ENCODE measurements around the gene DOCK4.

The DOCK4 gene

GRCh38 chr7:112220877-112221434, 14.8 kb upstream of the DOCK4 start:
- DNase-seq (ENCODE audit: low spot score): no peak
- TF ChIP-seq, protein P1, sequence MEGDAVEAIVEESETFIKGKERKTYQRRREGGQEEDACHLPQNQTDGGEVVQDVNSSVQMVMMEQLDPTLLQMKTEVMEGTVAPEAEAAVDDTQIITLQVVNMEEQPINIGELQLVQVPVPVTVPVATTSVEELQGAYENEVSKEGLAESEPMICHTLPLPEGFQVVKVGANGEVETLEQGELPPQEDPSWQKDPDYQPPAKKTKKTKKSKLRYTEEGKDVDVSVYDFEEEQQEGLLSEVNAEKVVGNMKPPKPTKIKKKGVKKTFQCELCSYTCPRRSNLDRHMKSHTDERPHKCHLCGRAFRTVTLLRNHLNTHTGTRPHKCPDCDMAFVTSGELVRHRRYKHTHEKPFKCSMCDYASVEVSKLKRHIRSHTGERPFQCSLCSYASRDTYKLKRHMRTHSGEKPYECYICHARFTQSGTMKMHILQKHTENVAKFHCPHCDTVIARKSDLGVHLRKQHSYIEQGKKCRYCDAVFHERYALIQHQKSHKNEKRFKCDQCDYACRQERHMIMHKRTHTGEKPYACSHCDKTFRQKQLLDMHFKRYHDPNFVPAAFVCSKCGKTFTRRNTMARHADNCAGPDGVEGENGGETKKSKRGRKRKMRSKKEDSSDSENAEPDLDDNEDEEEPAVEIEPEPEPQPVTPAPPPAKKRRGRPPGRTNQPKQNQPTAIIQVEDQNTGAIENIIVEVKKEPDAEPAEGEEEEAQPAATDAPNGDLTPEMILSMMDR (IDR thresholded peaks at IDR 0.05; ENCODE audit: extremely low read depth, insufficient read depth, missing control alignments): no peak
- in situ Hi-C loops (cut with MboI; ENCODE audit: low pct_unique_long_range_greater_than_20kb, low sequenced_read_pairs, unreplicated experiment): no loop called here

DNA sequence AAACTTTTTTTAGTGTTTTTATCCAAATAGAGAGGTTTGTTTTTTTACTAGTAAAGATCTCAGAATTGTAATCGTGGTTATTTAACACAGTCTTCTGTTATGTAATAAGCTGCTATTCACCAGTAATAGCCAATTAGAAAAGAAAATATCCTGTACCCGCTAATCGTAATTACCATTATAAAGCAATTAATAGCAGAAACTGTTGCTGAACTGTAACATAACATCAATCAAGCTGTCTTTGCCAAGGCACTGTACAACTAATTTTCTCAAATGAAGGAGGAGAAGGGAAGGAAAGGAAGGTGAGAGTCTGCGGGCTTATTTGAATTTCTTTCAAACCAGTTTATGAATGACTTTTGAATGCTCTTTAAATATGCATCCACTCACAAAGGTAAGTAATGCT, 9.6 kb upstream of the DOCK4 start:
- TF ChIP-seq, protein P1 (IDR thresholded peaks at IDR 0.05; ENCODE audit: extremely low read depth, insufficient read depth, missing control alignments): no peak
- in situ Hi-C loops (cut with MboI; ENCODE audit: low pct_unique_long_range_greater_than_20kb, low sequenced_read_pairs, unreplicated experiment): no loop called here
- DNase-seq (ENCODE audit: low spot score): no peak

- TF ChIP-seq, protein P1 (IDR thresholded peaks at IDR 0.05; ENCODE audit: extremely low read depth, insufficient read depth, missing control alignments): no peak
- no peak for DNase-seq (ENCODE audit: low spot score)
- in situ Hi-C loops (cut with MboI; ENCODE audit: low pct_unique_long_range_greater_than_20kb, low sequenced_read_pairs, unreplicated experiment): no loop called here
Observed at GRCh38 chr7:112214883-112215282, 8.7 kb upstream of the DOCK4 start.

- DNase-seq (ENCODE audit: low spot score): no peak
- TF ChIP-seq, protein P1 (IDR thresholded peaks at IDR 0.05; ENCODE audit: extremely low read depth, insufficient read depth, missing control alignments): no peak
- in situ Hi-C loops (cut with MboI; ENCODE audit: low pct_unique_long_range_greater_than_20kb, low sequenced_read_pairs, unreplicated experiment): no loop called here
Observed at GRCh38 chr7:112214268-112214667, 8.1 kb upstream of the DOCK4 start.

GRCh38 chr7:112213735-112214134, 7.5 kb upstream of the DOCK4 start:
- in situ Hi-C loops (cut with MboI; ENCODE audit: low pct_unique_long_range_greater_than_20kb, low sequenced_read_pairs, unreplicated experiment): no loop called here
- TF ChIP-seq, protein P1 (IDR thresholded peaks at IDR 0.05; ENCODE audit: extremely low read depth, insufficient read depth, missing control alignments): no peak
- no peak for DNase-seq (ENCODE audit: low spot score)

- no peak for DNase-seq (ENCODE audit: low spot score)
- in situ Hi-C loops (cut with MboI; ENCODE audit: low pct_unique_long_range_greater_than_20kb, low sequenced_read_pairs, unreplicated experiment): no loop called here
- TF ChIP-seq, protein P1 (IDR thresholded peaks at IDR 0.05; ENCODE audit: extremely low read depth, insufficient read depth, missing control alignments): no peak
Observed at GRCh38 chr7:112212571-112212970, 6.4 kb upstream of the DOCK4 start.

All from GM13977 (cell line).